GM21447 (cell line): ENCODE data around the gene HYOU1.
"Not testable (repeated sequence)": the region's sequence is repeated elsewhere in the genome, so short reads cannot be mapped to it uniquely, and the experiment has no call there.

Experiments used
- ATAC-seq: cut with Tn5 transposase; IDR thresholded peaks from one replicate; pipeline ENCODE4 v1.9.1; 2021; ENCODE audit not compliant: unreplicated experiment

The HYOU1 gene

DNA sequence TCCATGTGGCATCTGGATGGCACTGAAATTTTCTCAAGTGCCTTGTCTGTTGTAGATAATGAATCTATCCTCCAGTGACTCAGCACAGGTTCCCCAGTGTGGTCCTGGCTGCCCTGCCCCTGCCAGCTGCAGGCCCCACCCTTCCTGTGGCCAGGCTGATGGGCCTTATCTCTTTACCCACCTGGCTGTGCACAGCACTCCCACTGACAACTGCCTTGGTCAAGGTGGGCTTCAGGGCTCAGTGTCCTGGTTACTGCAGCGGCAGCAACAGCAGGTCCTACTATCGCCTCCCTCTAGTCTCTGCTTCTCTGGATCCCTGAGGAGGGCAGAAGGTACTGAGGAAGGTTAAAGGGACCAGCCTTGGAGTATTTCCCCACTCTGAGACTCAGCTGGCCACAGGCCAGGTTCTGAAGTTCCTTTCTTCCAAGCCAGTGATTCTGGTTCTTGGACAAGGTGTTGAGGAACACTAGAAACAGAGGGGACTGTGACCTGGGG is 30.8 kb upstream of the HYOU1 start:
- no peak for ATAC-seq

DNA sequence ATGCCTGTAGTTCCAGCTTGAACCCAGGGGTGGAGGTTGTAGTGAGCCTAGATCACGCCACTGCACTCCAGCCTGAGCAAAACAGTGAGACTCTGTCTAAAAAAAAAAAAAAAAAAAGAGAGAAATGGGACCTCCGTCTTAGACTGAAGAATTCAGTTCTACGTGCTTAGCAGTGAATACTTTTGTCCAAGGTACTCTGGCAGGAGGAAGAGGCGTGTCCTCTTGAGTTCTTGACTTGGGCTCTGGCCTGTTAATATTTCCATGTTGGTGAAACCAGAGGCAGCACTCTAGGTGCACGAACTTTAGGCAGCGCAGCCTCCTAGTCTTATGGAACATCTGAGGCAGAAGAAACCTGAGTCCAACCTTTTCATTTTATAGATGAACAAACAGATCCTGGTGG is 30.1 kb upstream of the HYOU1 start:
- ATAC-seq = no peak

DNA sequence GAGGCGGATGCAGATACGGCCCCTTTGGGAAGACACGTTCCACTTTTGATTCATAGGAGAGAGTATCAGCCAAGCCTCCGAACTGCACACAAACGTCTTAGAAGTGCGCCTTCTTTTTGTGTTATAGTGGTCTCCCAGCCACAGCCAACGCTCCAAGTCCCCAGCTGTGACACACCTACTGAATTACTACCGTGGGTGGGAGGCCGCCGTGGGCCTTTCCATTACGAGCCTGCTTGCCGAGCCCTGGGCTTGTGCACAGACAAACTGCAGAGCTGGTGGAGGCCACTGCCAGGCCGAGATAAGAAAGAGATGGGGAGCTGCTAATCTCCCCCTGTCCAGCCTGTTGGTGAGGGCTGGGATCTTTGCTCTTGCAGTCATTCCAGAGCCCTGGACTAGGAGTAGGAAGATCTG is 28.4 kb upstream of the HYOU1 start:
- no peak for ATAC-seq

DNA sequence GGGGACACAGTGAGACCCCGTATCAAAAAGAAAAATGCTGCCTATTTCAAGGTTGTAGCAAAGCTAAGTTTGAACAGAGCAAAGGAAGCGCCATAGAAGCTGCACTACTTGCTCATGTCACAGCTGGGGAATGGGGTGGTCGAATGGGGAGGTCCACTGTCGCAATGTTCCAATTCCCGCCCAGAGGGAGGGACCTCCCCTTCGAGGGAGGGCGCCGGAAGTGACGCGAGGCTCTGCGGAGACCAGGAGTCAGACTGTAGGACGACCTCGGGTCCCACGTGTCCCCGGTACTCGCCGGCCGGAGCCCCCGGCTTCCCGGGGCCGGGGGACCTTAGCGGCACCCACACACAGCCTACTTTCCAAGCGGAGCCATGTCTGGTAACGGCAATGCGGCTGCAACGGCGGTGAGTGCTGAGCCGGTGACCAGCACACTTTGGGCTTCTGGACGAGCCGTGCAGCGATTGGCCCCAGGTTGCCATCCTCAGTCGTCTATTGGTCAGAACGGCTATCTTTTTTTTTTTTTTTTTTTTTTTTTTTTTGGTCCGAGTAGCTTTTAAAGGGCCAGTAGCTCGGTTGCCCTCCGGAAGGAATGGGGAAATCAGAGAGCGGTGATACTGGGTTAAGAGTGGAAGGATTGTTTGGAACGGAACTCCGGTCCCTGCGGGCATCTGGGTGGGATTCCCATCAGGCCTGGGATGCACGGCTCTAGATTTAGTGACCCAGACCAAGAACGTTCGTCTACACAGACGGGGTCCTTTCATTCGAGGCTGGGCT is 27.8 kb upstream of the HYOU1 start, which contains the start of gene HMBS:
TSS of gene HMBS (plus strand) at position 219 of the 774 bp plus-strand sequence. CDS start at position 372, 153 bp downstream.
- ATAC-seq = peak; percentile 92

DNA sequence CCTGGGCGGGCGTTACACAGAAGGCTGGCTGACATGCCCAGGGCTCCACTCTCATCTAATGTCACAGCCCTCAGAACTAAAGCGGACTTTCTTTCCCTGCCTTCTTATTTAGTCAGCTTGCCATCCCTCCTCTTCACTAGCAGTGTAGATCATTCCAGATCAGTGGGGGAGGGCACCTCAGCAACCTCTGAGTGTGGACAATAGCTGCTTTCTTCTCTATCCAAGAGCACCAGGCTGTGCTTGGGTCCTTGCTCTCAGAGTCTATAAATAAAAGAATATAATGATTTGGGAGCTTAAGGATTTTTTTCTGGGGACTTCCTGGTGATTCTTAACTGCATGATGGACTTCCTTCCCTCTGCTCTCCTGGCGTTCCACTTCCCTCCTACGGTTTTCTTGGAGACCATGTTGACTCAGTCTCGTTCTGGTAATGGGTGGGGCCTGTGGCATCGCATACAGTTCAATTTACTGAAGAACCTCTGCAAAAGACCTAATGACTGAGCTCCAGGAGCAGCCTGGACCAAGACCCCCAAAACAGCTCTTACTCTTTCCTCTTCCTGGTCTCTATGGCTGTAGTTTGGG is 24.8 kb upstream of the HYOU1 start:
- ATAC-seq = no peak

DNA sequence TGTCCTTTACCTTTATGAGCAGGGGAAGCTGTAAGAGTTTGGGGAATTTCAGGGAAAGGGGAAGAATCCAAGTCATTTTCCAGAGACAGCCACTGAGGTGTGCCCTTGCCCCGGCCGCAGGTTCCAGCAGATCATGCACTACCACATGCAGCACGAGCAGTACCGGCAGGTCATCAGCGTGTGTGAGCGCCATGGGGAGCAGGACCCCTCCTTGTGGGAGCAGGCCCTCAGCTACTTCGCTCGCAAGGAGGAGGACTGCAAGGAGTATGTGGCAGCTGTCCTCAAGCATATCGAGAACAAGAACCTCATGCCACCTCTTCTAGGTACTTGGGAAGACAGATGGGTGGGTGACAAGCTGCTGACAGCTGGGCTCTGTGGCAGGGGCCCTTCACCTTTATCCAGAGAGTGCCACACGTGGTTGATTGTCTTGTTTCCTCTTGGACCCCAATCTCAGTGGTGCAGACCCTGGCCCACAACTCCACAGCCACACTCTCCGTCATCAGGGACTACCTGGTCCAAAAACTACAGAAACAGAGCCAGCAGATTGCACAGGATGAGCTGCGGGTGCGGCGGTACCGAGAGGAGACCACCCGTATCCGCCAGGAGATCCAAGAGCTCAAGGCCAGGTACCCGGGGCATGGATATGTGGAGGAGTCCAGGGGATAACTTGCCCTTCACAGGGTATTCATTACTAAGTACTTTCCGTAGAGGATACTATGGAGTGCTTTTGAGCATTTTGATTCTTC is 21.8 kb upstream of the HYOU1 start:
- ATAC-seq = no peak

DNA sequence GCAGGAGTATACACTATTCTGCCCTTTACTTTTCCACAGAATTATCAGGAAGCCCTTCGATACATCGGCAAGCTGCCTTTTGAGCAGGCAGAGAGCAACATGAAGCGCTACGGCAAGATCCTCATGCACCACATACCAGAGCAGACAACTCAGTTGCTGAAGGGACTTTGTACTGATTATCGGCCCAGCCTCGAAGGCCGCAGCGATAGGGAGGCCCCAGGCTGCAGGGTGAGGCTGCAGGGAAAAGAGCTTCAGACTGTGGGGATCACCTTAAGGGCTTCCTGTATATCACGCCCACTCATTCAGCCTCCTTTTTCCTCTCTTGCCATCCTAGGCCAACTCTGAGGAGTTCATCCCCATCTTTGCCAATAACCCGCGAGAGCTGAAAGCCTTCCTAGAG is 20.8 kb upstream of the HYOU1 start:
- no peak for ATAC-seq

DNA sequence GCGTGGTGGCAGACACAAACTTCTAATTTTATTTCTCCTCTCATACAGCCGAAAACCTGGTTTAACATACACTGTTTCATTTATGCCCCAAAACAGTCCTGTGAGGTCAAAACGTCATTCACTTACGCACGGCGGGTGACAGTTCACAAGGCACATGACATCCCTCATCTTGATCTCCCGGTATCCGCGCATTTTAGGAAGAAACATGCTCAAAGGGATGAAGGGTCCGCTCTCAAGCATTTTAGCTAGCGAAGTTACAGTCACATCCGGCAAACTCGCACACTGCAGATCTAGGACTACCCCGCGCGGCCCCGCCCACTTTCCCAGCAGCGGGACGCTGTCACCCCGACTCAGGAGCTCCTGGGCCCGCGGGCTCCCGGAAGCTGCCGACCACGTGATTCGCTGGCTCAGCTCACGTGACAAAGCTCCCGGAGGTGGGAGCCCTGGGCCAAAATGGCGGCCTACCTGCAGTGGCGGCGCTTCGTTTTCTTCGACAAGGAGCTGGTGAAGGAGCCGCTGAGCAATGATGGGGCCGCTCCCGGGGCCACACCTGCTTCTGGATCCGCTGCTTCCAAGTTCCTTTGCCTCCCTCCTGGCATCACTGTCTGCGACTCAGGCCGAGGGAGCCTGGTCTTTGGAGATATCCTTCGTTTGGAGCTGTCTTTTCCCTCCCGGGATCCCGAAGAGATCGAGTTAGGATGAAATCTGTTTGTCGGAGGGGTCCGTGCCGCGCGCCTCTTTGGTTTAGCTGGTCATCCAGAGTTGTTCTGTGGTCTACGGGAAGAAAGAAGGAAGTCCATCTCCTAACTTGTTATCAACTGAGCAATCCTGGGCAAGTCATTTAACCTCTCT is 10.6 kb upstream of the HYOU1 start, which contains the start of gene VPS11:
TSS of gene VPS11 (plus strand) at position 448 of the 852 bp plus-strand sequence. CDS start at position 454, 6 bp downstream.
- peak; percentile 89 for ATAC-seq

DNA sequence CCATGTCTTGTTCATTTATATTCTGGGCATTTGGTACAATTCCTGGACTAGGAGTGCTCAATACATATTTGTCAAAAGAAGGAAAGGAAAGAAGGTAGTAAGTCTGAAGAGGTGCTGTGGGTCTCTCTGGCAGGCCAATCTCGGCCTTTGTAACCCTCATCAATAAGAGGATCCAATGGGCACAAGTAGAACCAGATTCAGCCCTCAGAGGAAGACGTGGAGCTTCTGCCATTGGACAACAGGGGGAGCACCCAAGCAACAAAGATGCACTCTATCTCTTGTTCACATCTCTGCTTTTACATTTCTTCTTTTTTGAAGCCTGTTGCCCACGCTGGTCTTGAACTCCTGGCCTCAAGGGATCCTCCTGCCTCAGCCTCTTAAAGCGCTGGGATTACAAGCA is 8.4 kb upstream of the HYOU1 start:
- ATAC-seq = no peak

DNA sequence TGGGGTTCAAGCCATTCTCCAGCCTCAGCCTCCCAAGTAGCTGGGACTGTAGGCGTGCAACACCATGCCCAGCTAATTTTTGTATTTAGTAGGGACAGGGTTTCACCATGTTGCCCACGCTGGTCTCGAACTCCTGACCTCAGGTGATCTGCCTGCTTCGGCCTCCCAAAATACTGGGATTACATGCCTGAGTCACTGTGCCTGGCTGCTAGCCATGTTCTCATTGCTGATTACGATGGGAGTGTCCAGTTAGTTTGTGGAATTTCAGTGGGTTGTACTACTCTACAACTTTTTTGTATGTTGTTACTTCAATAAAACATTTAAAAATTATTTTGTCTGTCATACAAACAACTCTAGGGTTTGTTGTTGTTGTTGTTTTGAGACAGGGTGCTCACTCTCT is 5.8 kb upstream of the HYOU1 start:
- no peak for ATAC-seq

DNA sequence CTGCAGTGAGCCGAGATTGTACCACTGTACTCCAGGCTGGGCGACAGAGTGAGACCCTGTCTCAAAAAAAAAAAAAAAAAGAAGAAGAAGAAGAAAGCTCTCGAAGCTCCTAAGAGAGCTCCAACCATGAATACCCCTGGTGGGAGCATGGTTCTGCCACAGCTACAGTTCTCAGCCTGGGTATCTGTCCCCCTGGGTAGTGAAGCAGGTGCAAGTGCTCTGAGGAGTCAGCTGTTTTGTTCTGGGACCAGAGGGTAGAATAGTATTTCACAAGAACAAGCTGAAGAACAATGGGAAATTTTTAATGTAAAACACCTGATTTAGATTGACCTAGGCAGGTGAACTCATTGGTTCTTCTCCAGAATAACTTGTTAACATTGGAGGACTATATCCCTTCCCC is 4.3 kb upstream of the HYOU1 start:
- ATAC-seq = no peak

DNA sequence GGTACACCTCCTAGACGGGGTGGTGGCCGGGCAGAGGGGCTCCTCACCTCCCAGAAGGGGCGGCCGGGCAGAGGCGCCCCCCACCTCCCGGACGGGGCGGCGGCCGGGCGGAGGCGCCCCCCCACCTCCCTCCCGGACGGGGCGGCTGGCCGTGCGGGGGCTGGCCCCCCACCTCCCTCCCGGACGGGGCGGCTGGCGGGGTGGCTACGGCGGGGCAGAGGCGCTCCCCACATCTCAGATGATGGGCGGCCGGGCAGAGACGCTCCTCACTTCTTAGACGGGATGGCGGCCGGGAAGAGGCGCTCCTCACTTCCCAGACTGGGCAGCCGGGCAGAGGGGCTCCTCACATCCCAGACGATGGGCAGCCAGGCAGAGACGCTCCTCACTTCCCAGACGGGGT is 2.1 kb upstream of the HYOU1 start:
- ATAC-seq = not testable (repeated sequence)

DNA sequence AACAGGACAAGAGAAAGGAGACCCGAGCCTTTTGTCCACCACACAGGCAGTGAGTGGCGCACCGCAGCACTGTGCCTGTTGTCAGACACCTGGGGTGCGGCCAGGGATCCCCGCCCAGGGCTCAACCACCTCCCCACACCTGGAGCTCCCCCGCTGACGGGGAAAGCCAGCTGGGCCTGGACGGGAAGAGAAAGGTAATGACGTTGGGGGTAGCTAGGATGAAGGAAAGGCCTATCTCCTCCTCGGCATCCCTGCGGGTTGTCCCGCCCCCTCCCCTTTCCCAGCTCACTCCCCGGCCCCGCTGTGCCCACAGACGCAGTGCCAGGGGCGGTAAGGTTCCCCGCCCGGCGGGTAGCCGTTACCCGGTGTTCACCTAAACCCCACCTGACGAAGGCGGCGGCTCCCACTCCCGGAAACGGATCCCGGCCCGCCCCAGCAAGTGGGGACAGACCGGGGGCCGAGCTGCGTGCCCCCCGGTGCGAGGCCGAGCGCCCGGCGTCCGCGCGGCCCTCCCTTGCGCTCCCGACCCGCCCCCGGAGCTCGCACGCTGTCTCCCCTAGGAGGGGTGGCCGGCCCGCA is 495 bp downstream of the HYOU1 start:
- ATAC-seq = no peak

DNA sequence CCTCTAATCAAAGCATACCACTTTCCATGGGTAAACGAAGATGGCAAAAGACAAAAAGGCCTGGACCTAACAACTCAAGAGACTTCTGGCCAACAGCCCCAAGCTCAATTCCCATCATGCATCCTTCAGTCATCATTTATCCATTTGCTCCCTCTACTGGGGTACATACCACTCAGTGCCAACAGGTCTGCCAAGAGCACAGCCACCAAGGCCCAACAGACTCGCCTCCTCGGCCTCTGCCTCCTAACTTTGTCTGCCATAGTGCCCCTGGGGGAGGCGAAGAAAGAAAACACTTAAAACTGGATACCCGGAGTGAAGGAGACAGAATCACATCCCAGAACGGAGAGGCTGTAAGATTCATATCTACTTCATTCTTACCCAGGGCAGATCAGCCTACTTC is 1.1 kb downstream of the HYOU1 start:
- ATAC-seq = no peak

DNA sequence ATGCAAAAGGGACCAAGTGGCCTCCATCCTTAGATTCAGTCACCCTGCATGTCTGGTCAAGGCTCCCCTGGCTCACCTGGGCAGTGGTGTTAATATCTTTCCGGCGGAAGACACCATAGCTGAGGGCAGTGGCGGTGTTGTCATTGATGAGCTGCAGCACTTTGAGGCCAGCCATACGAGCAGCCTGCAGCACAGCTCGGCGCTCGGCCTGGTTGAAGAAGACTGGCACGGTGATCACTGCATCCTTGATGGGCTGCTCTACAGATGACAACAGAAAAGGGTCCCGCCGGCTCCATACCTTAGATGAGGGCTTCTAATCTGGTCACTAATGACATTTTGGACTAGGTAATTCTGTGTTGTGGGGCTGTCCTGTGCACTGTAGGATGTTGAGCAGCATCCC is 2.6 kb downstream of the HYOU1 start:
- no peak for ATAC-seq

DNA sequence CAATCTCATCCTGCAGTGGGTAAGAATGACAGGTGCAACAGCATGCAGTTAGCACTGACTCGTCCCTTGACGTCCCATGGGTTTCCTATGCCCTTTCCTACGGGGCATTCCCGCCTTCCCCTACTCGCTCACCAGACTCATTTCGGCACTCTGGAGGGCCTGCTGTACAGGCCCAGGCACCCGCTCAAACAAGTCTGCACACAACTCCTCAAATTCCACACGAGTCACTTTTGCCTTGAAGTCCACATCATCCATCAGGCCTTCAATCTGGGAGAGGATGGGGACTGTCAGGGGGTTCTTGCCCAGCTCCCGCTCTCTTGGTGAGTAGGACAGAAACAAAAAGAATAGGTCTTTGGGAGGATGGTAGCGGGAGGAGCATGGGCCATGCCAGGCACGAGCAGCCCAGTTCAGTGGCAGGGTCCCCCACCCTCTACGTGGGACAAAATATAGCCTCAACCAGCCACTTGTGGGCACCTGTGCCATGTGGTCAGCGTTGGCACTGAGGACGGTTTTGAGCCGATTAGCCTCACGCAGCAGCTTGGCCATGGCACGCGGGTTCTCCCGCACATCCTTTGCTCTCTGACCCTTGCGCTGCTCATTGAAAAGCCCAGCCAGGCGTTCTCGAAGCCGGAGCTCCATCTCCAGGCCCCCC is 4.7 kb downstream of the HYOU1 start:
- ATAC-seq = peak; percentile 8

DNA sequence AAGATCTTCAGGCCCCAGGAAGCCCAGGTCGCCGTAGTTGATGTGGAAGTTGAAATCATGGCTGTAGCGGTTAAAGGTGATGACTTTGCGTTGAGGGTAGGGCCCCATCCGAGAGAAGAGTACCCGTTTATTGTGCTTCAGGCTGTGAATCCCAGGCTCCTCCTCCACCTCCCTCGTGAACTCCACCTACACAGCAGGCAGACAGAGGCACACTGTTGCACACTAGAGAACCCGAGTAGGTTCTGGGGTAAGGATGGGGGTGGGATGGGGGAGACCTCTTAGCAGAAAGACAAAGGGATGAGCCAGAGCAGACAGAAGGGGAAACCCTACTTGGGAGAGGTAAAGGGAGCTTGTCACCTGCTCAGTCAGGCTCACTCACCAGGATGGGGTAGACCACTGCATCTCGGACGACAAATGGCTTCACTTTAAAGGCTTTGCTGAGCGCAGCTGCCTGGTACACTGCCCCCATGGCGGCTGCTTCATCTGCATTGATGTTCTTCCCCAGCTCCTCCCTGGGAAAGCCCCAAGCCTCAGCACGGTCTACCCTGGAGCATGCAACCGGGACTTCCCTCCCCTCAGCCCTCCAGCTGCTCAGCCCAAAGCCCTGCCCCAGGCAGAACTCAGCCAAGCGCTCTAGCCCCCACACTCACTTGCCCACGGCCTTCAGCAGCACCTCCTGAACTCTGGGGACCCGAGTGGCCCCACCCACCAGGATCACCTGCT is 5.4 kb downstream of the HYOU1 start:
- ATAC-seq = peak; percentile 61

DNA sequence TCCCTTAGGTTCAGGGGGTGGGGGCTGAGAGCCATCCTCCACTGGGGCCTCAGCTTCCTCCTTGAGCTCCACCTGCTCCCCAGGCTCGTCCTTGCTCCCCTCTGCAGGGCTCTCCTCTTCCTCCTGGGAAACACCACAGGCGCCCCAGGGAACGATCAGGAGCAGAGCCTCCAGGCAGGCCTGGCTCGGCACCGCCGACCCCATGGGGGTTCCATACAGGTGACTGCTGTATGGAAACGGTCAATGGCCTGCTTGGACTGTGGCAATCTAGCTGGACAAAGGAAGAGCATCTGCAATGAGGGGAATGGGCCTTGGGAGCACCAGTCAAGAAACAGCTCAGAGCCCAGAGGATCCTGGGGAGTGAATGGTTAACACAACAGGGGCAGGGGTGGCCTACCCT is 7.9 kb downstream of the HYOU1 start:
- ATAC-seq = no peak

DNA sequence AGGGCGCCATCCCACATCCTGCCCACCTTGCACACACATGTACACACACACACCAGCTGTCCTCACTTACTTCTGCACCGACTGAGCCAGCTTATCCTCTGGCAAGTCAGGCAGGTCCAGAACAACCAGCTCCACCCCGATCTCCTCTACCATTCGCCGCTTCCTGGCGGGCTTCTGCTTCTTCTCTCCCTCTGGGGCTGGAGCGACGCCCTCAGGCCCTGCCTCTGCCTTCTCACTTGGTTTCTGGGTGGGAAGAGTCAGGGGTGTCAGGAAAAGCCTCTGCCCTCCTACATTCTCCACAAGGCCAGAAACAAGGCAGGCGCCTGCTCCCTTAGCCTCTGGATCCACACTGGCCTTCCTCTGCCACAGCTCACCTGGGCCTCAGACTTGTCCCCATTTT is 8.4 kb downstream of the HYOU1 start:
- ATAC-seq = no peak
